Endothelial cell of umbilical vein (primary cell): ENCODE measurements around the gene PTPN14. TPM values are rescaled to one million over a fixed set of nuclear protein-coding genes. Genes with fewer than 3 reads are reported as not detected.

Source experiments
- BruUV-seq: library from RNA; stranded (reverse); fragments of 400-500 nt; replicated peaks from 2 replicates; lab custom pipeline; 2021; lab: Mats Ljungman, UMichigan
- CTCF ChIA-PET: fragments of 300-600, 350-600 bp; sonication (Branson Sonifier 250); formaldehyde crosslinking; loops from one replicate; lab custom pipeline; 2021; ENCODE audit warnings: antibody characterized with exemption, inconsistent platforms; lab: Charles Lee
- POLR2A ChIA-PET: fragments of 300-600, 350-600 bp; sonication (Branson Sonifier 250); formaldehyde crosslinking; loops from one replicate; lab custom pipeline; 2021; ENCODE audit warnings: antibody characterized with exemption, inconsistent platforms; lab: Charles Lee
- DNase-seq: peaks from one replicate; pipeline ENCODE4 v3.0.0-alpha.2; 2011; ENCODE audit warnings: low read depth, low spot score
- FAIRE-seq: peaks from 2 replicates; lab custom pipeline; 2011; peaks lifted over from hg19 to GRCh38; lab: Jason Lieb, UNC
- H2AFZ ChIP-seq: 2 replicates; pipeline ENCODE4 v1.6.0; 2012; ENCODE audit warnings: low read depth, low read length, control low read depth, inconsistent platforms
- H3K27ac ChIP-seq: 2 replicates; pipeline ENCODE4 v1.5.1; 2011; ENCODE audit warnings: low read depth, mild to moderate bottlenecking, control low read depth, low read length, moderate library complexity; ENCODE audit not compliant: insufficient read depth
- H3K27me3 ChIP-seq, 2 experiments: 2 replicates each; pipeline versions ENCODE4 v1.6.0 to v1.6.1; 2011; ENCODE audit warnings: low read length in 2 of 2, mixed read lengths in 1 of 2; ENCODE audit not compliant: control insufficient read depth in 2 of 2, insufficient read depth in 2 of 2
- H3K36me3 ChIP-seq, 2 experiments: 2 replicates in 1 of 2; 3 replicates in 1 of 2; pipeline ENCODE4 v1.5.1; 2011; ENCODE audit warnings: low read length in 2 of 2, mild to moderate bottlenecking in 1 of 2, moderate library complexity in 1 of 2; ENCODE audit not compliant: control insufficient read depth in 2 of 2, insufficient read depth in 2 of 2; ENCODE audit errors: extremely low read depth in 1 of 2
- H3K4me1 ChIP-seq: 3 replicates; pipeline ENCODE4 v1.5.1; 2011; ENCODE audit warnings: mild to moderate bottlenecking, low read length; ENCODE audit not compliant: control insufficient read depth, insufficient read depth; ENCODE audit errors: extremely low read depth
- H3K4me2 ChIP-seq: 2 replicates; pipeline ENCODE4 v1.6.1; 2011; ENCODE audit warnings: low read length, control low read depth, mixed read lengths; ENCODE audit not compliant: insufficient read depth
- H3K4me3 ChIP-seq, 3 experiments: fragments of 200-600 bp in 1 of 3; sonication (generic), shearing (Covaris generic) in 1 of 3; replicated peaks in 1 of 3; 2 replicates each; pipeline ENCODE4 v1.5.1; 2011 to 2016; ENCODE audit warnings: control low read depth in 3 of 3, low read length in 3 of 3, mild to moderate bottlenecking in 2 of 3, inconsistent platforms in 1 of 3, low read depth in 1 of 3, moderate library complexity in 1 of 3; ENCODE audit not compliant: insufficient read depth in 1 of 3
- H3K79me2 ChIP-seq: 2 replicates; pipeline ENCODE4 v1.6.0; 2012; ENCODE audit warnings: low read length, inconsistent platforms; ENCODE audit not compliant: control insufficient read depth, insufficient read depth
- H3K9ac ChIP-seq: replicated peaks from 2 replicates; pipeline ENCODE3; 2011; ENCODE audit warnings: low read length, control low read depth; ENCODE audit not compliant: insufficient read depth; ENCODE audit errors: extremely low read depth
- H3K9me1 ChIP-seq: replicated peaks from 3 replicates; pipeline ENCODE4 v1.6.0; 2011; ENCODE audit warnings: mild to moderate bottlenecking, low read length; ENCODE audit not compliant: control insufficient read depth, insufficient read depth; ENCODE audit errors: extremely low read depth
- H3K9me3 ChIP-seq: replicated peaks from 2 replicates; pipeline ENCODE4 v1.5.1; 2012; ENCODE audit warnings: low read length, inconsistent platforms; ENCODE audit not compliant: control insufficient read depth, insufficient read depth
- H4K20me1 ChIP-seq: replicated peaks from 2 replicates; pipeline ENCODE3; 2011; ENCODE audit warnings: mild to moderate bottlenecking, low read length; ENCODE audit not compliant: control insufficient read depth, insufficient read depth; ENCODE audit errors: extremely low read depth
- EZH2 ChIP-seq: IDR thresholded peaks from 2 replicates; pipeline ENCODE4 v1.6.1; 2012; ENCODE audit warnings: borderline replicate concordance, low read depth, mild to moderate bottlenecking, moderate library complexity, low read length, inconsistent platforms; ENCODE audit not compliant: severe bottlenecking
- FOS ChIP-seq: IDR thresholded peaks from 2 replicates; pipeline ENCODE4 v1.6.1; 2011; ENCODE audit warnings: mild to moderate bottlenecking, low read length, moderate library complexity, borderline replicate concordance; ENCODE audit not compliant: insufficient read depth
- GATA2 ChIP-seq: IDR thresholded peaks from 2 replicates; pipeline ENCODE4 v1.7.0; 2011; ENCODE audit warnings: low read depth, mild to moderate bottlenecking, moderate library complexity, mixed read lengths, low read length; ENCODE audit not compliant: insufficient read length, insufficient read depth
- JUN ChIP-seq: IDR thresholded peaks from 2 replicates; pipeline ENCODE4 v1.6.1; 2011; ENCODE audit warnings: borderline replicate concordance, low read depth; ENCODE audit not compliant: insufficient read length, insufficient read depth
- MYC ChIP-seq: IDR thresholded peaks from one replicate; pipeline ENCODE4 v1.6.1; 2011; ENCODE audit warnings: mild to moderate bottlenecking, low read depth, low read length
- POLR2A ChIP-seq: IDR thresholded peaks from 2 replicates; pipeline ENCODE4 v1.6.1; 2012; ENCODE audit warnings: low read depth, mild to moderate bottlenecking, control low read depth, low read length
- POLR2AphosphoS5 ChIP-seq: IDR thresholded peaks from 2 replicates; pipeline ENCODE4 v1.6.1; 2012; ENCODE audit warnings: low read depth, mild to moderate bottlenecking, control low read depth, low read length, moderate library complexity; ENCODE audit not compliant: insufficient read depth
- dilution Hi-C: fragments of 300-500 bp; cut with MboI; formaldehyde crosslinking; loops from one replicate; pipeline ENCODE4 v1.15.0; 2019; ENCODE audit warnings: low sequenced_read_pairs; ENCODE audit not compliant: extremely low pct_ligation_motif_present
- intact Hi-C: fragments of 100-400 bp; cut with micrococcal nuclease; formaldehyde crosslinking; loops from one replicate; pipeline ENCODE4 v1.10.0; 2022
- polyA plus RNA-seq, 4 experiments: library from polyadenylated mRNA; depleted of rRNA in 3 of 4; stranded (reverse) in 3 of 4; unstranded in 1 of 4; fragments of >200 nt; gene quantifications; 2 replicates each; pipeline versions ENCODE4 v1.2.1 to v1.2.3, GENCODE V29; 2011 to 2012; ENCODE audit warnings: missing spikeins in 1 of 4
- total RNA-seq: library from RNA; stranded (reverse); gene quantifications from 2 replicates; pipeline ENCODE4 v1.2.3, GENCODE V29; 2021
- TF ChIP-seq, protein P1 (sequence below): IDR thresholded peaks from 2 replicates; pipeline ENCODE4 v1.6.1; 2011; ENCODE audit not compliant: insufficient read depth, insufficient read length
- TF ChIP-seq, protein P2 (sequence below), 2 donors: IDR thresholded peaks; 1 replicate in 1 of 2; 2 replicates in 1 of 2; pipeline ENCODE4 v1.5.1; 2011; ENCODE audit warnings: low read length in 2 of 2, mild to moderate bottlenecking in 2 of 2, moderate library complexity in 2 of 2, control low read depth in 1 of 2, inconsistent platforms in 1 of 2, low read depth in 1 of 2; ENCODE audit not compliant: insufficient read depth in 1 of 2; ENCODE audit errors: extremely low read depth in 1 of 2

The PTPN14 gene
- total and polyA plus RNA-seq, 2 donors (not counting 3 experiments of a cell fraction or from before 2014, with no cell fraction given), result 18.5 to 93.0 TPM

DNA sequence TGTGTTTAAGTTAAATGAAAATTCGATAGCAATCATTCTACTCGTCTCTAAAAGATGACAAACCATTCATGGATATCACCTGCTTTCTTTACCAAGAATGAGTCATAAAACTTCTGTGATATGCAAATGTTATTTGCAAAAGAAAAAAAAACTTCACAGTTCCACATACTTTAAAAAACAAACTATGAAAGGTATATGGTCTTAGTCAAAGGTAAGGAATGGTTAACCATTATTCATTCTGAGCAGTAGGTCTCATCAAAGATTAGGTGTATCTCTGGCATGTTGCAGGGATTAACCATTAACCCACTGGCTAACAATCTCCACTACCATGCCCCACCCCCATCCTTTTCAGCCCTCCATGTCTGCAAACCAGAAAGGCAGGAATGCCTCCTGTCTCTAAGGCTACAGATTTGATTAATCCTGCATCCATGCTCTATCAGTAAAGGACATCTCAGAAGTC lies 44.4 kb downstream of the PTPN14 start:
- TF ChIP-seq, protein P1, sequence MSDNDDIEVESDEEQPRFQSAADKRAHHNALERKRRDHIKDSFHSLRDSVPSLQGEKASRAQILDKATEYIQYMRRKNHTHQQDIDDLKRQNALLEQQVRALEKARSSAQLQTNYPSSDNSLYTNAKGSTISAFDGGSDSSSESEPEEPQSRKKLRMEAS, result no peak
- TF ChIP-seq GATA2 (no peak), EZH2 (no peak), MYC (no peak), POLR2AphosphoS5 (no peak), JUN (no peak), POLR2A (no peak), FOS (no peak)
- TF ChIP-seq, protein P2, sequence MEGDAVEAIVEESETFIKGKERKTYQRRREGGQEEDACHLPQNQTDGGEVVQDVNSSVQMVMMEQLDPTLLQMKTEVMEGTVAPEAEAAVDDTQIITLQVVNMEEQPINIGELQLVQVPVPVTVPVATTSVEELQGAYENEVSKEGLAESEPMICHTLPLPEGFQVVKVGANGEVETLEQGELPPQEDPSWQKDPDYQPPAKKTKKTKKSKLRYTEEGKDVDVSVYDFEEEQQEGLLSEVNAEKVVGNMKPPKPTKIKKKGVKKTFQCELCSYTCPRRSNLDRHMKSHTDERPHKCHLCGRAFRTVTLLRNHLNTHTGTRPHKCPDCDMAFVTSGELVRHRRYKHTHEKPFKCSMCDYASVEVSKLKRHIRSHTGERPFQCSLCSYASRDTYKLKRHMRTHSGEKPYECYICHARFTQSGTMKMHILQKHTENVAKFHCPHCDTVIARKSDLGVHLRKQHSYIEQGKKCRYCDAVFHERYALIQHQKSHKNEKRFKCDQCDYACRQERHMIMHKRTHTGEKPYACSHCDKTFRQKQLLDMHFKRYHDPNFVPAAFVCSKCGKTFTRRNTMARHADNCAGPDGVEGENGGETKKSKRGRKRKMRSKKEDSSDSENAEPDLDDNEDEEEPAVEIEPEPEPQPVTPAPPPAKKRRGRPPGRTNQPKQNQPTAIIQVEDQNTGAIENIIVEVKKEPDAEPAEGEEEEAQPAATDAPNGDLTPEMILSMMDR (IDR thresholded peaks at IDR 0.05; ENCODE audit: extremely low read depth in 1 of 2, insufficient read depth in 1 of 2, low read depth in 1 of 2, low read length in 2 of 2), result no peak
- POLR2A ChIA-PET, result no interaction called here
- H3K4me2 ChIP-seq, result no peak overlapping the region
- H3K9ac ChIP-seq, result no peak overlapping the region
- intact Hi-C loops, result no loop called here
- no peaks in the 10 kb centered on the region for H3K9me1 ChIP-seq
- H2AFZ ChIP-seq, result no peak overlapping the region
- H4K20me1 ChIP-seq, result peaks cover 7% of the 10 kb centered on the region
- dilution Hi-C loops, result no loop called here
- peaks cover 97% of the 10 kb centered on the region for H3K79me2 ChIP-seq
- DNase-seq (no peak), FAIRE-seq (no peak)
- H3K9me3 ChIP-seq, result no peaks in the 10 kb centered on the region
- no peak overlapping the region for H3K27ac ChIP-seq
- peaks cover 2% of the 10 kb centered on the region for H3K4me1 ChIP-seq
- H3K4me3 ChIP-seq, result no peak overlapping the region
- no peaks in the 10 kb centered on the region for H3K27me3 ChIP-seq
- CTCF ChIA-PET, result interaction anchor here (1.5 kb wide), 1 partner anchor 10 kb away, joined by 3 read pairs; no protein-coding TSS in a partner anchor
- H3K36me3 ChIP-seq, result no peaks in the 10 kb centered on the region
- BruUV-seq, result no TSS peak
